HG03025 (cell line): ENCODE results near the gene NSA2.

Experiments used
- ATAC-seq: cut with Tn5 transposase; IDR thresholded peaks from one replicate; pipeline ENCODE4 v1.9.1; 2021; ENCODE audit warnings: mild to moderate bottlenecking, moderate library complexity; ENCODE audit not compliant: unreplicated experiment, low FRiP score

The NSA2 gene

DNA sequence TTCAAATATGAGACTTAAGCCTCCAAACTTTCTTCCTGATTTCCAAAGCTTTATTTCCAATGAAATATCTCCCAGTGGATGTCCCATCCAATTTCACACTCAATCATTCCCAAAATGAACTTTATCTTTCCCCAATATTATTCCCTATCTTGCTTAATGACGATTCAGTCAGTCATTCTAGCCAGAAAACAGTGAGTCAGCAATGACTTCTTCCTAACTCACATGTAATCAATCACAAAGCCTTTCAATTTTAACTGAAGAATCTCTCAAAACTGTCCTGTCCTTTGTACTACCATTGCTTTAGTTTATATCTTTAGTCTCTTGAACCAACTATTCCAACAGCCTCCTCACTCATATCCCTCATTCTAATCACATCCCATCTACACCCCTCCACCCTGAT, 34.9 kb downstream of the NSA2 start:
- no peak for ATAC-seq

GRCh38 chr5:74810915-74811314, 43.9 kb downstream of the NSA2 start:
- ATAC-seq = no peak

GRCh38 chr5:74816875-74817274, 49.8 kb downstream of the NSA2 start:
- no peak for ATAC-seq

- no peak for ATAC-seq
Measured at GRCh38 chr5:74822288-74822687, 55.2 kb downstream of the NSA2 start.

DNA sequence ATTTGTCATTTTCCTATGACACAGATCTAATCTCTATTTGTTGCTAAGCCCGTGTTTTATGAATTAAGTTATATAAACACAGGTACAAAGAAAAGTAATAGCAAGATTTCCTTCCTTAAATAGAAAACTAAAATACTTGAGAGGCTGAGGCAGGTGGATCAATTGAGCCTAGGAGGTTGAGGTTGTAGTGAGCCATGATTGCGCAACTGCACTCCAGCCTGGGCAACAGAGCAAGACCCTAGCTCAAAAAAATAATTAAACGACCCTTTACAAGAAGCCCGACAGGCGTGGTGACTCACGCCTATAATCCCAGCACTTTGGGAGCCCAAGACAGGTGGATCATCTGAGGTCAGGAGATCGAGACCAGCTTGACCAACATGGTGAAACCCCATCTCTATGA, 62.4 kb downstream of the NSA2 start:
- ATAC-seq = no peak
